HepG2 (cell line): ENCODE data around the gene PNPLA8.

ENCODE experiments used
- EZH2 ChIP-seq: conservative IDR thresholded peaks from 2 replicates; pipeline ENCODE4 v1.6.1; 2012; ENCODE audit warnings: mild to moderate bottlenecking, low read depth, low read length, moderate library complexity
- FOXO1 ChIP-seq: sonication (generic); formaldehyde crosslinking; IDR thresholded peaks from 2 replicates; pipeline ENCODE4 v1.4.0; 2020; ENCODE audit warnings: missing genetic modification reagents
- HNRNPK ChIP-seq: fragments of 200-400 bp; formaldehyde crosslinking; IDR thresholded peaks from 2 replicates; pipeline ENCODE4 v1.6.1; 2018; ENCODE audit warnings: low read length, low read depth, moderate library complexity, mild to moderate bottlenecking; ENCODE audit not compliant: poor library complexity, severe bottlenecking
- POLR2A ChIP-seq, 2 experiments: IDR thresholded peaks; 2 replicates each; pipeline ENCODE4 v1.6.1; 2011; ENCODE audit warnings: low read depth in 2 of 2, low read length in 2 of 2, mild to moderate bottlenecking in 1 of 2, moderate library complexity in 1 of 2; ENCODE audit not compliant: insufficient read depth in 1 of 2
- POLR2AphosphoS5 ChIP-seq: IDR thresholded peaks from 2 replicates; pipeline ENCODE4 v1.6.1; 2012; ENCODE audit warnings: low read depth, low read length
- SMC3 ChIP-seq: IDR thresholded peaks from 2 replicates; pipeline ENCODE4 v1.6.1; 2011; ENCODE audit warnings: low read length, improper control_type of control experiment
- SP1 ChIP-seq, 2 experiments: fragments of 450-650 bp in 1 of 2; sonication (generic) in 1 of 2; formaldehyde crosslinking in 1 of 2; IDR thresholded peaks; 2 replicates each; pipeline versions ENCODE4 v1.4.0 to v1.6.1; 2016 to 2020; ENCODE audit warnings: missing genetic modification reagents in 1 of 2
- TAF1 ChIP-seq: sonication (generic); formaldehyde crosslinking; IDR thresholded peaks from 2 replicates; pipeline ENCODE4 v1.4.0; 2020; ENCODE audit warnings: missing genetic modification reagents
- THYN1 ChIP-seq: sonication (generic); formaldehyde crosslinking; IDR thresholded peaks from 2 replicates; pipeline ENCODE4 v1.8.1; 2023; ENCODE audit warnings: low read depth, mild to moderate bottlenecking, moderate library complexity, missing genetic modification reagents, borderline replicate concordance
- ZNF670 ChIP-seq: sonication (generic); formaldehyde crosslinking; IDR thresholded peaks from 2 replicates; pipeline ENCODE4 v1.8.0; 2022; ENCODE audit warnings: mild to moderate bottlenecking, missing genetic modification reagents, borderline replicate concordance

DNA sequence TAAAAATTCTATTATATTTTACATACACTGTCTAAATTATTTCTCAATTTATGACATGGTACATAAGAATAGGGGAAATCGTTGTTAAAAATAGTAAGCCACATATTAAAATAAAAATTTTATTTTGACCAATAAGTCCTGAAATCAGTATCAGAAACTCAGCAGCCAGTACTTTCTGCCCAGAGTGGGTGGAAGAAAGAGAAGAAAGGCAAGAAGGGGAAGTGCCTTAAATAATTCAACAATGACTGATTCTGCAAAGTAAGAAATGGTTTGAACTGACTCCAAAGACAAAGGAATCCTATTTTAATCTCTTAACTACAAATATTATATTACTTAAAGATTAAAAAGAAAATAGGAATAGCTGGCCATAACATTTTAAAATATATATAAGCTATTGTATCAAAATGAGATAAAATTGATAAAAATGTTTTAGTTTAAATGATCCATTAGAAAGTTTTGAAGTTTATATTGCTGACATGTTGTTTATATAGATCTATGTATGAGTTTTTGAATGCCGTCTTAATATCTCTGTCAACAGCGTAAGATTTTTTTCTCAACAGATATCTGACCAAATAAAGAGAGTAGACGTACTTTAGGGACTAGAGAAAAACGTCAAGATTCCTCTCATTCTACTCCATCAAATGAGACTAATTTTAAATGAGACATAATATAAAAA is 39.5 kb downstream of the PNPLA8 start:
- TF ChIP-seq SMC3: no peak
- no peak for TF ChIP-seq POLR2A (IDR thresholded peaks at IDR 0.05; ENCODE audit: insufficient read depth in 1 of 2, low read depth in 2 of 2, low read length in 2 of 2)
- TF ChIP-seq ZNF670 (CRISPR knock-in tag): no peak
- TF ChIP-seq HNRNPK: no peak
- no peak for TF ChIP-seq FOXO1 (CRISPR knock-in tag)
- TF ChIP-seq POLR2AphosphoS5: no peak
- TF ChIP-seq EZH2: no peak
- no peak for TF ChIP-seq THYN1
- TF ChIP-seq SP1 (IDR thresholded peaks at IDR 0.05): no peak
- TF ChIP-seq SP1 (CRISPR knock-in tag; IDR thresholded peaks at IDR 0.05): no peak
- no peak for TF ChIP-seq TAF1
